ENCODE data around the gene ANKAR.
A peak's percentile ranks its signal among the peaks of the same experiment; 100 is the strongest.

The ANKAR gene, protein sequence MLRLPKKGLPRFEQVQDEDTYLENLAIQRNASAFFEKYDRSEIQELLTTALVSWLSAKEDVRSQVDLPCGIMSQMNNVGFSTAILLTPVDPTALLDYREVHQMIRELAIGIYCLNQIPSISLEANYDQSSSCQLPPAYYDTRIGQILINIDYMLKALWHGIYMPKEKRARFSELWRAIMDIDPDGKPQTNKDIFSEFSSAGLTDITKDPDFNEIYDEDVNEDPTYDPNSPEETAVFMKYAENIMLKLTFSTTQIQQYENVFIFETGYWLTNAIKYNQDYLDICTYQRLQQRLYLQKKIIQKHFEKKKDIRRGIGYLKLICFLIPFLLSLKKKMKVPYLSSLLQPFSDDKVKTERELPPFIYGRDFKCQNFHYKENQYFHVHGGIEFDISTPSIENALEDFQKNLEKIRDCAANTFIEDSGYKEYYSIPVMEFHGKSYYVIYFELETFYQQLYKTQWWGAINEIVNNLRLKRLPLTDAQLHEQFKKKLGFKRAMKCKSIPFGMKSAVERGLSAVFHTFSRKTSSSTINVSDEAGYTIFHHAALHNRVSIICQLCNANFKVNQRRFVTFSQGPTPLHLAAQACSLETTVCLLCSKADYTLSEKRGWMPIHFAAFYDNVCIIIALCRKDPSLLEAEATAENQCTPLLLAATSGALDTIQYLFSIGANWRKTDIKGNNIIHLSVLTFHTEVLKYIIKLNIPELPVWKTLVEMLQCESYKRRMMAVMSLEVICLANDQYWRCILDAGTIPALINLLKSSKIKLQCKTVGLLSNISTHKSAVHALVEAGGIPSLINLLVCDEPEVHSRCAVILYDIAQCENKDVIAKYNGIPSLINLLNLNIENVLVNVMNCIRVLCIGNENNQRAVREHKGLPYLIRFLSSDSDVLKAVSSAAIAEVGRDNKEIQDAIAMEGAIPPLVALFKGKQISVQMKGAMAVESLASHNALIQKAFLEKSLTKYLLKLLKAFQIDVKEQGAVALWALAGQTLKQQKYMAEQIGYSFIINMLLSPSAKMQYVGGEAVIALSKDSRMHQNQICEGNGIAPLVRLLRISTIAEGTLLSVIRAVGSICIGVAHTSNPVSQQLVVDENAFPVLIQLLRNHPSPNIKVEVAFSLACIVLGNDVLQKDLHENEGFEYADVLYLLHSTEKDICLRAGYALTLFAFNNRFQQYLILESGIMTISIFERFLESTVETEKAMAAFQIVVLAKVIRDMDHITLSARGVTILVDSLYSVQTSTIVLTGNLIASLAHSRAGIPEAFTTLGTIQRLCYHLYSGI (N-terminal part only)

GRCh38 chr2:189674374-189675112, at the start of gene ANKAR:
Gene ANKAR, plus strand, starts transcription at chr2:189674670. Its CDS starts 1,821 bp downstream, at chr2:189676491.
- H3K9me3 ChIP-seq (ENCODE audit: control insufficient read depth in 2 of 2, low read length in 2 of 2): no peaks in the 10 kb centered on the region
- no peaks in the 10 kb centered on the region for H3K27me3 ChIP-seq (ENCODE audit: control insufficient read depth in 2 of 2, insufficient read depth in 2 of 2, low read length in 2 of 2)
- peak within 1 kb of the TSS; percentile 92 for H3K4me3 ChIP-seq (ENCODE audit: low read length in 2 of 2)
- H3K27ac ChIP-seq (ENCODE audit: low read depth in 2 of 2, low read length in 2 of 2): peak within 1 kb of the TSS; percentile 90 to 95
- peaks cover 0 to 6% of the 10 kb centered on the region in 2 donors for H3K4me1 ChIP-seq (ENCODE audit: control insufficient read depth in 2 of 2, insufficient read depth in 2 of 2, low read length in 2 of 2)
- H3K36me3 ChIP-seq (ENCODE audit: control insufficient read depth in 2 of 2, insufficient read depth in 2 of 2, low read length in 2 of 2): peaks cover 2 to 20% of the 10 kb centered on the region in 2 donors
- peak within 1 kb of the TSS; percentile 95 to 100 for H3K9ac ChIP-seq (ENCODE audit: low read depth in 1 of 2, low read length in 2 of 2)

DNA sequence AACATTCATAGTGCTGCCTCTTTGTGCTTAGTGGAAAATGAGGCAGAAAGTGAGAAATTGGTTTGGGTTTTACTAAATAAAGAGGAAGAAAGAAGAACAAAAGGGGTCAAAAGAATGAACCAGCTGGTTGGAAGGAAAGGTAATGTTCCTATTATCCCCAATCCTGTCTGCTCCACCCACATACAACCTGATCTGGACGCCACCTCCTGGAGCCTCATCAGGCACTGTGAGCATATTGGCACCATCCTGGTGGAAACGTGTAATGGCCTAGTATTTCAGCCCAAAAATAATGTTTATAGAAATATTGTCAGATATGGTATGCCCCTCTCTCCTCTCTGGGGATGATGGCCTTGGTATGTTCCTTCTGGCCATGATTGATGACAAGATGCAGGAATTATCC, 48.8 kb upstream of the ANKAR start:
- H3K27ac ChIP-seq (ENCODE audit: low read depth in 2 of 2, low read length in 2 of 2): no peak overlapping the region
- H3K9me3 ChIP-seq (ENCODE audit: control insufficient read depth in 2 of 2, low read length in 2 of 2): no peaks in the 10 kb centered on the region
- H3K4me1 ChIP-seq (ENCODE audit: control insufficient read depth in 2 of 2, insufficient read depth in 2 of 2, low read length in 2 of 2): no peaks in the 10 kb centered on the region
- no peaks in the 10 kb centered on the region for H3K36me3 ChIP-seq (ENCODE audit: control insufficient read depth in 2 of 2, insufficient read depth in 2 of 2, low read length in 2 of 2)
- H3K9ac ChIP-seq (ENCODE audit: low read depth in 1 of 2, low read length in 2 of 2): no peak overlapping the region
- no peaks in the 10 kb centered on the region for H3K27me3 ChIP-seq (ENCODE audit: control insufficient read depth in 2 of 2, insufficient read depth in 2 of 2, low read length in 2 of 2)
- no peak overlapping the region for H3K4me3 ChIP-seq (ENCODE audit: low read length in 2 of 2)

DNA sequence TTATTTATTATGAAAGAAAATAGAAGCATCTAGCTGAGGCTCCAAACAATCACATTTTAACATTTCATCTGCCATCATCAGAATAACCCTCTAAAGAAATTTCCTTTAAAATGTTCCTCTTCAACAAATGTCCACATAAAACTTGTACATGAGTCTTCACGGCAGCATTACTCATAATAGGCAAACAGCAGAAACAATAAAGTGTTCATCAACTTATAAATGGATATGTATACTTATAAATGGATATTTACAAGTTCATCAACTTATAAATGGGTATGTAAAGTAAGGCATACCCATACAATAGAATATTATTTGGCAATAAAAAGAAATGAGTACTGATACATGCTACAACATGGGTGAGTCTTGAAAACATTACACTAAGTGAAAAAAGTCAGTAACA, 46.7 kb upstream of the ANKAR start:
- Histone ChIP-seq H3K36me3 (ENCODE audit: control insufficient read depth in 2 of 2, insufficient read depth in 2 of 2, low read length in 2 of 2) (no peaks in the 10 kb centered on the region), H3K9ac (ENCODE audit: low read depth in 1 of 2, low read length in 2 of 2) (no peak overlapping the region), H3K27me3 (ENCODE audit: control insufficient read depth in 2 of 2, insufficient read depth in 2 of 2, low read length in 2 of 2) (no peaks in the 10 kb centered on the region), H3K27ac (ENCODE audit: low read depth in 2 of 2, low read length in 2 of 2) (no peak overlapping the region), H3K4me3 (ENCODE audit: low read length in 2 of 2) (no peak overlapping the region), H3K9me3 (ENCODE audit: control insufficient read depth in 2 of 2, low read length in 2 of 2) (no peaks in the 10 kb centered on the region), H3K4me1 (ENCODE audit: control insufficient read depth in 2 of 2, insufficient read depth in 2 of 2, low read length in 2 of 2) (no peaks in the 10 kb centered on the region)

DNA sequence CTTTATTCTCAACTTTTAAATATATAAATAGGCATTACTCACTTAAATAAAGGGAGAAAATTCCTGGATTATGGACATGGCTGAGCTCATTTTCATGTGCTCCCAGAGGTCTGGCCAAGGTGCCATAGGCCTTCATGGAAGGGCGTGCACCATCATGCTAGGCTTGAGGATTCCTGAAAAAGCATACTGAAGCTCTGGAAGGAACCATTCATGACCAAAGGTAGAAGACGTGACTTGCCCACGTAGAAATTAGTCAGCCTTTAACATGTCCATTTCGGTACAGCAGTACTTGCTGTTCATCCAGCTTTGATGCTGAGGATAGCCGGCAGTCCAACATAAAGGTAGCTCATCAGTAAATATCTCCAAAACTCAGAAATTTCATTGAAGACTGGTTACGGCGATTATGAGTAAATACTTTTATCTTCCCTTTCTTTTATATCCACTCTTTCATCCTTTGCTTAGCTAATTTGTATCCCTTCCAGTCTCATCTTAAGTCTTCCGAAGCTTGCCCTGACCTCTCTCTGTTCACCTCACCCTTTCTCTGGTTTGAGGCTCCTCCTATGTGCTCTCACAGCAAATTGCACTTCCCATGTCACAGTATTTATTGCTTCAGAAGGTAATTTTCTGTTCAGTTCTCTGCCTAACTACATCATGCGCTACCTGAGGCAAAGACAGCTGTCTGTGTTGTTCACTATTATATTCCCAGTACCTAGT, 45.5 kb upstream of the ANKAR start:
- no peak overlapping the region for H3K4me3 ChIP-seq (ENCODE audit: low read length in 2 of 2)
- no peak overlapping the region for H3K27ac ChIP-seq (ENCODE audit: low read depth in 2 of 2, low read length in 2 of 2)
- no peaks in the 10 kb centered on the region for H3K9me3 ChIP-seq (ENCODE audit: control insufficient read depth in 2 of 2, low read length in 2 of 2)
- H3K36me3 ChIP-seq (ENCODE audit: control insufficient read depth in 2 of 2, insufficient read depth in 2 of 2, low read length in 2 of 2): no peaks in the 10 kb centered on the region
- no peaks in the 10 kb centered on the region for H3K4me1 ChIP-seq (ENCODE audit: control insufficient read depth in 2 of 2, insufficient read depth in 2 of 2, low read length in 2 of 2)
- H3K27me3 ChIP-seq (ENCODE audit: control insufficient read depth in 2 of 2, insufficient read depth in 2 of 2, low read length in 2 of 2): no peaks in the 10 kb centered on the region
- no peak overlapping the region for H3K9ac ChIP-seq (ENCODE audit: low read depth in 1 of 2, low read length in 2 of 2)

DNA sequence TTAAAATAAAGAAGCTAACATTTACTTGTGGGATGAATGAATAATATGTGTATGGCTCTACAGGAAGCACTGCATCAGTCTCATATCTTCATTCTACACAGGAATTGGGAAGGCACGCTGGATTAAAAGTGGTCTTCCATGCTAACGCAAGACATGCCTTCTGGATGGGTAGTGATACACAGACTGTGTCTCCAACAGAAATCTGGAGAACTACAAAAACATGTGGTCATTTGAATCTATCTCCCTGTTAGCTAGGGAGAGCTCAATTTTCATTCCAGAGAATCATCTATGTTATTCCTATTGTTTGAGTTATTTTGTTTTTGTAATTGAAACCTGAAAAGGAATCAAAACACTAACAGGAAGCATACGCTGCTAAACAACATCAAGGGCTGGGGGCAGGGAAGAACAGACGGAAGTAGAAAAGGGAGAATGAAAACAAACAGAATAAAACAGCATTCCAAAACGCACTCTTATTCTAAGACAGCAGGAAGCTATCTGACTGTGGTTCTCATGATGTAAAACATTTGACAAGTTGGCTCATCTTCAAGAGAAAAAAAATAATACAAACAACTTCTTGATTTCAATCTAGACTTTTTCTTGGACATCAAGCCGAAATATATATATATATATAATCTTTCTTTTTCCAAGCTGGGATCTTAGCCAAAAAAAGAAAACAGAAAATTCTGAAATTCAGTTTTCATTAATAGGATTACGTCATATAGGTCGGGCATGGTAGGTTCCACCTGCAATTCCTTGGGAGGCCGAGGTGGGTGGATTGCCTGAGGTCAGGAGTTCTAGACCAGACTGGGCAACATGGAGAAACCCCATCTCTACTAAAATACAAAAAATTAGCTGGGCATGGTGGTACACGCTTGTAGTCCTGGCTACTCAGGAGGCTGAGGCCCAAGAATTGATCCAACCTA, 44.7 kb upstream of the ANKAR start:
- H3K9ac ChIP-seq (ENCODE audit: low read depth in 1 of 2, low read length in 2 of 2): no peak overlapping the region
- no peaks in the 10 kb centered on the region for H3K9me3 ChIP-seq (ENCODE audit: control insufficient read depth in 2 of 2, low read length in 2 of 2)
- H3K27me3 ChIP-seq (ENCODE audit: control insufficient read depth in 2 of 2, insufficient read depth in 2 of 2, low read length in 2 of 2): no peaks in the 10 kb centered on the region
- H3K4me1 ChIP-seq (ENCODE audit: control insufficient read depth in 2 of 2, insufficient read depth in 2 of 2, low read length in 2 of 2): no peaks in the 10 kb centered on the region
- H3K36me3 ChIP-seq (ENCODE audit: control insufficient read depth in 2 of 2, insufficient read depth in 2 of 2, low read length in 2 of 2): no peaks in the 10 kb centered on the region
- no peak overlapping the region for H3K27ac ChIP-seq (ENCODE audit: low read depth in 2 of 2, low read length in 2 of 2)
- no peak overlapping the region for H3K4me3 ChIP-seq (ENCODE audit: low read length in 2 of 2)

- Histone ChIP-seq H3K27me3 (ENCODE audit: control insufficient read depth in 2 of 2, insufficient read depth in 2 of 2, low read length in 2 of 2) (no peaks in the 10 kb centered on the region), H3K4me3 (ENCODE audit: low read length in 2 of 2) (no peak overlapping the region), H3K27ac (ENCODE audit: low read depth in 2 of 2, low read length in 2 of 2) (no peak overlapping the region), H3K9ac (ENCODE audit: low read depth in 1 of 2, low read length in 2 of 2) (no peak overlapping the region), H3K36me3 (ENCODE audit: control insufficient read depth in 2 of 2, insufficient read depth in 2 of 2, low read length in 2 of 2) (no peaks in the 10 kb centered on the region), H3K9me3 (ENCODE audit: control insufficient read depth in 2 of 2, low read length in 2 of 2) (no peaks in the 10 kb centered on the region), H3K4me1 (ENCODE audit: control insufficient read depth in 2 of 2, insufficient read depth in 2 of 2, low read length in 2 of 2) (no peaks in the 10 kb centered on the region)
Observed at GRCh38 chr2:189631849-189632248, 42.6 kb upstream of the ANKAR start.

DNA sequence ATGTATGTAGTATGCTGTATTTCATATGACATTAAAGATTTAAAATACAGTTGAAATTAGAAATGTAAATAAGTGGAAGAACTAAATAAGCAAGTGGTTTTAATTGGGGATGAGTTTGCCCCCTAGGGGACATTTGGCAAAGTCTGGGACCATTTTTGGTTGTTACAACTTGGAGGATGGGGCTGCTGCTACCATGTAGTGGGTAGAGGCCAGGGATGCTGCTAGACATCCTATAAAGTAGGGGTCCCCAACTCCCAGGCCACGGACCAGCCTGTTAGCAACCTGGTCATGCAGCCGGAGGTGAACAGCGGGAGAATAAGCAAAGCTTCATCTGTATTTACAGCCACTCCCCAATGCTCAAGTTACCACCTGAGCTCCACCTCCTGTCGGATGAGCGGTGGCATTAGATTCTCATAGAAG, 41.1 kb upstream of the ANKAR start:
- H3K27me3 ChIP-seq (ENCODE audit: control insufficient read depth in 2 of 2, insufficient read depth in 2 of 2, low read length in 2 of 2): no peaks in the 10 kb centered on the region
- H3K4me1 ChIP-seq (ENCODE audit: control insufficient read depth in 2 of 2, insufficient read depth in 2 of 2, low read length in 2 of 2): no peaks in the 10 kb centered on the region
- no peaks in the 10 kb centered on the region for H3K36me3 ChIP-seq (ENCODE audit: control insufficient read depth in 2 of 2, insufficient read depth in 2 of 2, low read length in 2 of 2)
- no peak overlapping the region for H3K27ac ChIP-seq (ENCODE audit: low read depth in 2 of 2, low read length in 2 of 2)
- H3K9ac ChIP-seq (ENCODE audit: low read depth in 1 of 2, low read length in 2 of 2): no peak overlapping the region
- no peak overlapping the region for H3K4me3 ChIP-seq (ENCODE audit: low read length in 2 of 2)
- H3K9me3 ChIP-seq (ENCODE audit: control insufficient read depth in 2 of 2, low read length in 2 of 2): no peaks in the 10 kb centered on the region

DNA sequence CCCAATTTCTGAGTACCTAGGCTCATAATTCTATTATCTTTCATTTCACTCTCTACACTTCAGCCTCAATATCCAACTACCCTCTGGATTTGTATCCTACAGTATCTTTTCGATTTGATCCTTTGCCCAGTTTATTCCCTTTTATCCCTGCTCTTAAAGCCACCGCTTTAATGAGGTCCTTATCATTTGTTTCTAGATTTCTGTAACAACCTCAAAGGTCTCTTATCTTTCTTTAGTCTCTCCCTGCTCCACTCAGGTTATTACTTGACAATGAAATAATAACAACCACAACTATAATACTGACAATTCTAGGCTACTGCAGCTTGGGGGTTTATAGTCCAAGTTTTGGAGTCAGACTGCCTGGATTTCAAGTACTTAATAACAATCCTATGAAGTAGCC, 39.1 kb upstream of the ANKAR start:
- H3K27me3 ChIP-seq (ENCODE audit: control insufficient read depth in 2 of 2, insufficient read depth in 2 of 2, low read length in 2 of 2): no peaks in the 10 kb centered on the region
- H3K9ac ChIP-seq (ENCODE audit: low read depth in 1 of 2, low read length in 2 of 2): no peak overlapping the region
- no peak overlapping the region for H3K27ac ChIP-seq (ENCODE audit: low read depth in 2 of 2, low read length in 2 of 2)
- H3K4me1 ChIP-seq (ENCODE audit: control insufficient read depth in 2 of 2, insufficient read depth in 2 of 2, low read length in 2 of 2): peaks cover 0 to 6% of the 10 kb centered on the region in 2 donors
- no peaks in the 10 kb centered on the region for H3K36me3 ChIP-seq (ENCODE audit: control insufficient read depth in 2 of 2, insufficient read depth in 2 of 2, low read length in 2 of 2)
- H3K9me3 ChIP-seq (ENCODE audit: control insufficient read depth in 2 of 2, low read length in 2 of 2): no peaks in the 10 kb centered on the region
- no peak overlapping the region for H3K4me3 ChIP-seq (ENCODE audit: low read length in 2 of 2)

All from mucosa of rectum (tissue), 2 donors.